ENCODE measurements around the gene CDT1. TPM values are rescaled to one million over a fixed set of nuclear protein-coding genes. Genes with fewer than 3 reads are reported as not detected.
A peak's percentile ranks its signal among the peaks of the same experiment; 100 is the strongest.

CDT1 gene
- total RNA-seq, 1 experiment from 2014 or later: 39.9 TPM

DNA sequence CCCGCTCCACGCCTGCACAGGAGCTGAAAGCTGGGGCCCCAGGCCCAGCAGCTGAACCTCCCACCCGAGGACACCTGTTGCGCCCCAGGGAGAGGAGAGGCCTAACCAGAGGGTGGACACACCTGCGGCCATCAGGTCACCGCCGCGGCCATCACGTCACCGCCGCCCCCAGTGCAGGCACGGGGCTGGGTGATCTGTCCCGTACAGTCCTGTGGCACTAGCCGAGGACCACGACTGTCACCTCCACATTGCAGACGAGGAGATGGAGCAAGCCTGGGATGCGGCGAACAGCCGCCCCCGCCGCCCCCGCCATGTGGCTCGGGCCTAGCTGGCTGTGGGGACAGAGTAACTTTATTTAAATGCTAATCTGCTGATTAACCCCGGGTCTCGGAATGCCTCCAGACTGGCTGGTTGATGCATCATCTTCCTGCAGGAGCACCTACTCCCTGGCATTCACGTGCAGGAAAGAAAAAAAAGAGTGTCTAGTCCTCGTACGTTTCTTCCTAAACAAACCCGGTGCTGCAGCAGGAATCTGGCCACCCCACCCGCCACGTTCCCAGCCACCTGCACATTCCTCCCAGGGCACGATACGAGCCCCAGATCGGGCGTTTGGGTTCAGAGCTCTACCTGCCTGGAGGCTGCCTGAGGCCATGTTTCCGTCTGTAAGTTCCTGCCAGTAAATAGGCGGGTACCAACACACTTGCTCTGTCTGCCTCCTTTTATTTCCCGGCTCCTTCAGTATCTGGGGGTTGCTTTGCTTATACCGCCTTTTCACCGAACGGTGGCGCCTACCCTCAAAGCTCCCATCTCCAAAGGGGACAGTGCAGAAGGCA is 48.5 kb upstream of the CDT1 start:
- intact Hi-C loops (cut with micrococcal nuclease; ENCODE audit: unreplicated experiment) (no loop called here), in situ Hi-C loops (cut with HindIII; ENCODE audit: low pct_unique_long_range_greater_than_20kb, low sequenced_read_pairs) (no loop called here)
- ChIA-PET CTCF (no interaction called here), POLR2A (no interaction called here)
- no peaks in the 10 kb centered on the region for H3K27me3 ChIP-seq (ENCODE audit: control insufficient read depth, insufficient read depth, low read length)
- TF ChIP-seq TCF7L2 (IDR thresholded peaks at IDR 0.05; ENCODE audit: low read depth, low read length): no peak
- TF ChIP-seq, protein P1, sequence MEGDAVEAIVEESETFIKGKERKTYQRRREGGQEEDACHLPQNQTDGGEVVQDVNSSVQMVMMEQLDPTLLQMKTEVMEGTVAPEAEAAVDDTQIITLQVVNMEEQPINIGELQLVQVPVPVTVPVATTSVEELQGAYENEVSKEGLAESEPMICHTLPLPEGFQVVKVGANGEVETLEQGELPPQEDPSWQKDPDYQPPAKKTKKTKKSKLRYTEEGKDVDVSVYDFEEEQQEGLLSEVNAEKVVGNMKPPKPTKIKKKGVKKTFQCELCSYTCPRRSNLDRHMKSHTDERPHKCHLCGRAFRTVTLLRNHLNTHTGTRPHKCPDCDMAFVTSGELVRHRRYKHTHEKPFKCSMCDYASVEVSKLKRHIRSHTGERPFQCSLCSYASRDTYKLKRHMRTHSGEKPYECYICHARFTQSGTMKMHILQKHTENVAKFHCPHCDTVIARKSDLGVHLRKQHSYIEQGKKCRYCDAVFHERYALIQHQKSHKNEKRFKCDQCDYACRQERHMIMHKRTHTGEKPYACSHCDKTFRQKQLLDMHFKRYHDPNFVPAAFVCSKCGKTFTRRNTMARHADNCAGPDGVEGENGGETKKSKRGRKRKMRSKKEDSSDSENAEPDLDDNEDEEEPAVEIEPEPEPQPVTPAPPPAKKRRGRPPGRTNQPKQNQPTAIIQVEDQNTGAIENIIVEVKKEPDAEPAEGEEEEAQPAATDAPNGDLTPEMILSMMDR (IDR thresholded peaks at IDR 0.05): no peak
- TF ChIP-seq SIN3A (IDR thresholded peaks at IDR 0.05; ENCODE audit: borderline replicate concordance, insufficient read depth, low read depth, low read length): no peak
- TF ChIP-seq, protein P2, sequence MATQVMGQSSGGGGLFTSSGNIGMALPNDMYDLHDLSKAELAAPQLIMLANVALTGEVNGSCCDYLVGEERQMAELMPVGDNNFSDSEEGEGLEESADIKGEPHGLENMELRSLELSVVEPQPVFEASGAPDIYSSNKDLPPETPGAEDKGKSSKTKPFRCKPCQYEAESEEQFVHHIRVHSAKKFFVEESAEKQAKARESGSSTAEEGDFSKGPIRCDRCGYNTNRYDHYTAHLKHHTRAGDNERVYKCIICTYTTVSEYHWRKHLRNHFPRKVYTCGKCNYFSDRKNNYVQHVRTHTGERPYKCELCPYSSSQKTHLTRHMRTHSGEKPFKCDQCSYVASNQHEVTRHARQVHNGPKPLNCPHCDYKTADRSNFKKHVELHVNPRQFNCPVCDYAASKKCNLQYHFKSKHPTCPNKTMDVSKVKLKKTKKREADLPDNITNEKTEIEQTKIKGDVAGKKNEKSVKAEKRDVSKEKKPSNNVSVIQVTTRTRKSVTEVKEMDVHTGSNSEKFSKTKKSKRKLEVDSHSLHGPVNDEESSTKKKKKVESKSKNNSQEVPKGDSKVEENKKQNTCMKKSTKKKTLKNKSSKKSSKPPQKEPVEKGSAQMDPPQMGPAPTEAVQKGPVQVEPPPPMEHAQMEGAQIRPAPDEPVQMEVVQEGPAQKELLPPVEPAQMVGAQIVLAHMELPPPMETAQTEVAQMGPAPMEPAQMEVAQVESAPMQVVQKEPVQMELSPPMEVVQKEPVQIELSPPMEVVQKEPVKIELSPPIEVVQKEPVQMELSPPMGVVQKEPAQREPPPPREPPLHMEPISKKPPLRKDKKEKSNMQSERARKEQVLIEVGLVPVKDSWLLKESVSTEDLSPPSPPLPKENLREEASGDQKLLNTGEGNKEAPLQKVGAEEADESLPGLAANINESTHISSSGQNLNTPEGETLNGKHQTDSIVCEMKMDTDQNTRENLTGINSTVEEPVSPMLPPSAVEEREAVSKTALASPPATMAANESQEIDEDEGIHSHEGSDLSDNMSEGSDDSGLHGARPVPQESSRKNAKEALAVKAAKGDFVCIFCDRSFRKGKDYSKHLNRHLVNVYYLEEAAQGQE (IDR thresholded peaks at IDR 0.05; ENCODE audit: insufficient read depth in 1 of 2, low read depth in 2 of 2, low read length in 1 of 2): no peak
- no peak for TF ChIP-seq POLR2AphosphoS5 (IDR thresholded peaks at IDR 0.05; ENCODE audit: low read depth, low read length)
- no peak overlapping the region for H3K4me3 ChIP-seq (ENCODE audit: low read depth in 2 of 2, low read length in 2 of 2)
- H3K9me3 ChIP-seq (ENCODE audit: control insufficient read depth, insufficient read depth, low read depth, low read length): no peaks in the 10 kb centered on the region
- ATAC-seq (0 out of 2 replicates have a peak, but pooled peaks have one; percentile 2), DNase-seq (ENCODE audit: low read depth, low spot score) (no peak)
- no peak overlapping the region for H3K27ac ChIP-seq (ENCODE audit: low read length)
- BruUV-seq (replicated peaks): no TSS peak
- H3K4me1 ChIP-seq (ENCODE audit: control insufficient read depth, insufficient read depth, low read length): peaks cover 45% of the 10 kb centered on the region
- no peaks in the 10 kb centered on the region for H3K36me3 ChIP-seq (ENCODE audit: control insufficient read depth, insufficient read depth, low read length)

DNA sequence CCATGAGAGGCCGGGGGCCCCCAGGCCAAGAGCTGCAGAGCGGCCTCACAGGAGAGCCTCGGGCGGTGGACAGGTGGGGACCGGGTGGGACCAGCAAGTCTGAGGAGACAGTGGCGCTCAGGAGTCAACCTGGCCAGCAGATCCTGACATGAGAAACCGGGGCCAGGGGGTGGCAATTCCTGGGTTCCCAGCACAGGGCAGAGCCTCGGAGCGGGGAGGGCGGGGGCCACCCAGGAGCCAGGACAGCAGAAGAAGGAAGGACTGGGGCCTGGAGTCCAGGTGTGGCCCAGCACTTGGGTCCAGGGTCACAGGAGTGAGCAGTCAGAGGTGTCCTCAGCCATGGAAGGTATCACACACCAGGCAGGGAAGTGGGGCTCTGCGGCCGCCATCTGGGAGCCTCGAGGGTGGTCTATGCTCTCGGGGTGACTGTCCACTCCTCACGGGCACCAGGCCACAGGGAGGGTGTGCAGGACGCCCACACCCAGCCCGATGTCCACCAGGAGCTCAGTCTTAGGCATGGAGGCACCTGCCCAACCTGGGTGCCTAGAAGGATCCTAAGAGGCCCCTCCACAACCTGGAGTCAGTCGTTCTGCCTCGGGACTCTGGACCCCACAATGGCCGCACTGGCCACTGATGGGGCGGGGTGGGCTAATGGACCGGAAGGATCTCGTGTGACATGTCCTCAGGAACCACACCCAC is 47.7 kb upstream of the CDT1 start:
- no peak overlapping the region for H3K27ac ChIP-seq (ENCODE audit: low read length)
- in situ Hi-C loops (cut with HindIII; ENCODE audit: low pct_unique_long_range_greater_than_20kb, low sequenced_read_pairs) (no loop called here), intact Hi-C loops (cut with micrococcal nuclease; ENCODE audit: unreplicated experiment) (no loop called here)
- TF ChIP-seq, protein P2 (IDR thresholded peaks at IDR 0.05; ENCODE audit: insufficient read depth in 1 of 2, low read depth in 2 of 2, low read length in 1 of 2): no peak
- TF ChIP-seq TCF7L2 (IDR thresholded peaks at IDR 0.05; ENCODE audit: low read depth, low read length) (no peak), SIN3A (IDR thresholded peaks at IDR 0.05; ENCODE audit: borderline replicate concordance, insufficient read depth, low read depth, low read length) (no peak), POLR2AphosphoS5 (IDR thresholded peaks at IDR 0.05; ENCODE audit: low read depth, low read length) (no peak)
- TF ChIP-seq, protein P1 (IDR thresholded peaks at IDR 0.05): no peak
- no peak overlapping the region for H3K4me3 ChIP-seq (ENCODE audit: low read depth in 2 of 2, low read length in 2 of 2)
- POLR2A ChIA-PET: no interaction called here
- DNase-seq (ENCODE audit: low read depth, low spot score) (no peak), ATAC-seq (no peak)
- no peaks in the 10 kb centered on the region for H3K36me3 ChIP-seq (ENCODE audit: control insufficient read depth, insufficient read depth, low read length)
- H3K9me3 ChIP-seq (ENCODE audit: control insufficient read depth, insufficient read depth, low read depth, low read length): no peaks in the 10 kb centered on the region
- no TSS peak for BruUV-seq (replicated peaks)
- H3K4me1 ChIP-seq (ENCODE audit: control insufficient read depth, insufficient read depth, low read length): peaks cover 52% of the 10 kb centered on the region
- no peaks in the 10 kb centered on the region for H3K27me3 ChIP-seq (ENCODE audit: control insufficient read depth, insufficient read depth, low read length)
- CTCF ChIA-PET: no interaction called here
